GM20431 (cell line): ENCODE results near the gene CD46.

Experiments
- in situ Hi-C: fragments of 300-500 bp; cut with MseI, MboI; formaldehyde crosslinking; loops from one replicate; pipeline ENCODE4 v1.15.0; 2020; ENCODE audit warnings: low sequenced_read_pairs; ENCODE audit not compliant: unreplicated experiment

Gene CD46

DNA sequence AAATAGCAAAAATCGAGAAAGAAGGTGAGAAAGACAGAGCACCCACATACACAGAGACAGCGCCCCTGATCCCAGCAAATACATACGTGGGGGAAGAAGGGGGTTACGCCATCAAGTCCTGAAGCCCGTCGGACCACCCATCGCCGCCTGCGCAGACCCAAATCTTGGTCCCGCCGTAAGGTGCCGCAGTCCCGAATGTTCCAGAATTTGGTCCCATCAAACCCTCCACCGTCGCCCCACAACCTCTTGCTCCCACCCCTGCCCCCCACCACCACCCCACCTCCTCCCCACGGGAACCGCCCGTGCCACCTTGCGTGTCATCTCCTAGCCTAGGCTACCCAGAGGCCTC, 71.7 kb downstream of the CD46 start:
- in situ Hi-C loops: loop anchor here (25.0 kb wide), 1 partner anchor 139 kb away; no protein-coding TSS in a partner anchor

DNA sequence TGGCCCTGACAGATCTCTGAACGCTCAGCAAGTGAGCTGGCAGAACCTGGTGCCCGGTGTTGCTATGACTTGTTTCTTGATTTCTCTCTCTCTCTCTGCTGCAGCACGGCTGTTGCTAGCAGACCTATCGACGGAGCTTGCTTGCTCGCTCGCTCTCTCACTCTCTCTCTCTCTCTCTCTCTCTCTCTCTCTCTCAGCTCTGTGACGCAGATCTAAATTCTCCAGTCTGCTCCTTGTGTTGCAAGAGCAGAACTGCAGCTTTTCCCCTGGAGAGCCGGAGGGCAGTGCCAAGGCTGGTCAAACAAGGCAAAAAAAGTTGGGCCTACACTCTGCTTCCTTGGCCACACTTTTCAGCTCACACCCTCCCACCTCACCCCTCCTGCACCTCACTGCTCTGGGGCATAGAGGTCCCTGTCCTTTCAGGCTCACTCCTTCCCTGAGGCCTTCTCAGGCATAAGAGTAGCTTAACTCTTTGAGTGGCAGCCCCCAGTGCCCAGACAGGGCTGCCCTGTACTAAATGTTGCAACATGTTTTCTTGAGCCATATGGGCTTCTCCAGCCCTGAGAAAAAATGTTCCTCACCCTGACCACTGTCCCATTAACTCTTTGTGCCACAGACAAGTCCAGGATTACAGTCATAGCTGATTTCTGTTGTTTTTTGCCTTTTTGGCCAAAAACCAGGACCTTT, 72.2 kb downstream of the CD46 start:
- in situ Hi-C loops: loop anchor here (25.0 kb wide), 1 partner anchor 138 kb away; no protein-coding TSS in a partner anchor

DNA sequence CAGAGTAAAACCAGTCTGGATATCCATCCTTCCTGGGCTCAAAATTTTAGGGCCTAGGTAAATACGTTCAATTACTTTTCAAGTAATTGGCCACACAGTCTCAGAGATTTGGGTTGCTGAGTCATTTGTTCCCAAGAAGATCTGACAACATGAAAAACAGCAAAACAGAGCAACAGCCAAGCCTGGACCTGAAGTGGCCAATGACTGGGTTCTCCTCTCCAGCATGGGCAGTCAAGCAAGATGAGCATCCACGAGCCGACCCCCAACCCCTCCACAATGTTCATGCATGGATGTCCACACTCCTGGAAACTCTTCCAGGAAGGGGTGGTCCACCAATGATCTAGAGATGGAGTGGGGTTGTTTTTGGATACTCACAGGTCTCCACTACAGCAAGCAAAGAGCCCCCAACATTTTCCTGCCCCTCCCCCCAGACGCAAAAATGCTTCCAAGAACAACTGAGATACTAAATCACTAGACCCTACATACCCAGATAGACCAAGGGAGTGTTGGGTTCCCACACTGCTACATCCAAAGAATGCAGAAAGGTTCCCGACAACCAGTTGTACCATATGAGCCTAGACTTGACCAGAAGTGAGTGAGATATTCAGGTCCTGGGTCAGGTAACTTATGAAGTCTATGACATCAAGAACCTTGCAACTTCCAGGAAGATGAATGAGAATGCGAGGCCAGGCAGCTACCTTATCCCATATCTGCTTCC, 73.0 kb downstream of the CD46 start:
- in situ Hi-C loops: loop anchor here (25.0 kb wide), 1 partner anchor 137 kb away; no protein-coding TSS in a partner anchor

DNA sequence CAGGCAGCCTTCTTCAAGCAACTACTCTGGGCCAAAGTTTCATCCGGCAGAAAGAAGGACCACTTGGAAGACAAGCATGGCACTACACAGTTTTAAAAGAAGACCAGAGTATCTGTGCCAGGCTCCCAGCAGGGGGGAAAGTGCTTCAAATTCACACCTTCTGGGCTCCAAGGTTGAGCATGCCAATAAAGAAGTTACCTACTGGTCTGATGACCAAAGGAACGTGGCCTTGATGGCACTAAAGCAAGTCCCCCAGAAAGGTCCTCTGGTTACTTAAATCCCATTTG, 73.5 kb downstream of the CD46 start:
- in situ Hi-C loops: no loop called here

DNA sequence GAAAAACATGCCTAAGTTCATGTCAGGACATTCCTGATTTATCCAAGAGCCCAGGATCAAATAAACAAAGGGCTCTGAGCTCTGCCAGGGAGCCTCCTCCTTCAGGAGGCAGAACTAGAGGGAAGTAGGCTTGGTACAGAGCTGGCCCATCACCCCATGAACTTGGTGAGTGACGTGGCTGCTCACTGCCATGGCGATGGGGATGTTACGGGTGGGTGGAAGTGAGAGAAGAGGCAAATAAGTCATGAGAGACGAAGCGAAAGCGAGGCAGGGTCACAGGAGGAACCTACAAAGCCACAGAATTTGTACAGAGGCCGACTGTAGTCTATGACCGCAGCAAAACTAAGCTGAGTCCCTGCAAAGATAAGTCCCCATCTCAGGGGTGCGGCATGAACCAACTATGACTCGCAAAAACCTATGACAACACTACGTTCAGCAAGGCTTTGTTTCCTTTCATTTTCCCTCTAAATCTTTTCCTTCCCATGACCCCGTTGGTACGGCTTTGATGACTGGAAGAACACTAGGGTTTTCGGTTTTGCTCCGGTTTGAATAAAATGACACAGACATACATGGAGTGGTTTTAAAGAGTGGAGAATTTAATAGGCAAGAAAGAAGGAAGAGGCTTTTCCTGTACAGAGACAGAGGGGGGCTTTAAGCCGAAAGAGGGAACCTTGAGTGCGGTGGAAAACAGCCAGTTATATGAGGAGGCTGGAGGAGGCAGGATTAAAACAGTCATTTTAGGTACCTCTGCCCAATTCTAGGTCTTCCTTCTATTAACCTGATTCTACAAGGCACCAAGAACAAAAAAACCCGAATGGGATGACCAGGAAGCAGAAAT, 74.1 kb downstream of the CD46 start:
- in situ Hi-C loops: no loop called here

DNA sequence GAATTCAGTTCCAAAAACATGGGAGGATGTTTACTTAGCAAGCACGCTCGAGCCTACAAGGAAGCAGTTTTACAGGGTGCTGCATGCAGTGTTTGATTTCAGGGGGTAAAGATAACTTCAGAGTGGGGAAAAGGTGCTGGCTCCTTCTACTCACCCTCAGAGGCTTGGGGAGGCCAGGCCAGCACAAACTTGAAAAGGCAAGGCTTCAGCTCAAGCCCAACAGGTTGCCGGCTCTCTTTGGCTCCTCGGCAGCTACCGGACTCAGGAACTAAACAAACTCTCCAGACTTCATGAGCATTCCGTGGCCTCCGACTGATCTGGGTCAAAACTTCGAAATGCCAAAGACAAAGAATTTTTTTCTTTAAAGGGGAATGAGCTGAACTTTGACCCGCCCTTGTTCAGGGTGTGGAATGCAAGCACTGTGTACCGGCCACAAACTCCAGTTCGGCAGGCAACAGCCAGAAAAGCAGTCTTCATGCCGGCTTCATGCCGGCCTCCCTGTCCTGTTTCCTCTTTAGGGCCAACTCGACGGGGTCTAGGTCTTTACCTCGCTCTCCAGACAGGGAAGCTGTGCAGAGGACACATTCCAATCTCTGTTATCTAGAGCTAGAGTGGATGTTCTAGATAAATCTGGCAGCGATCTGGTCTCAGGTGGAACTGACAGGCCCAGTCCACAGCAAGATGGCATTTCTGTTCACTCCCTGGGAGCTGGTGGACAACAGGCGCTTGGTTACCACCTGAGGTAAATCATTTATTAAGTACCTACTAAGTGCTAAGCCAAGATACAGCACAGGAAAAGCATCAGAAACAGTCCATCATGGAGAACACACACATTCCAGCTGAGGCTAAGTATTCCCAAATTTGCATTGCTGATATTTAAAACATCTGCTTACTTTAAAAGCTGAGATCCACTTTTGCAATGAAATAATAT, 75.0 kb downstream of the CD46 start:
- in situ Hi-C loops: no loop called here

DNA sequence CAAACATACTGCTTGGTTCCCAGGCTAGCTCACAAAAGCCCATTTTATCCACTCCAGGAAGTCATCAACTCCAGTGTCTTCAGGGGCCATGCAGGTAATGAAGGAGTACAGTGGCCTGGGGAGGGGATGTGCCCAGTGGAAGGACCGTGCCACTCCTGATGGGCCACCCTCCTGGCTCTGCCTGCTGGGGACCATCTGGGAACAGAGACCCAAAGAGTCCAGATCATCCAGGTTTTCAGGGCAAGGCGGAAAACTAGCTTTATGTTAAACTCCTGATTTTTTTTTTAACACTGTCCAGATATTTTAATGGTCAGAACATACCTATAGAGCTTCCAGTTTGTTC, 75.6 kb downstream of the CD46 start:
- in situ Hi-C loops: no loop called here

DNA sequence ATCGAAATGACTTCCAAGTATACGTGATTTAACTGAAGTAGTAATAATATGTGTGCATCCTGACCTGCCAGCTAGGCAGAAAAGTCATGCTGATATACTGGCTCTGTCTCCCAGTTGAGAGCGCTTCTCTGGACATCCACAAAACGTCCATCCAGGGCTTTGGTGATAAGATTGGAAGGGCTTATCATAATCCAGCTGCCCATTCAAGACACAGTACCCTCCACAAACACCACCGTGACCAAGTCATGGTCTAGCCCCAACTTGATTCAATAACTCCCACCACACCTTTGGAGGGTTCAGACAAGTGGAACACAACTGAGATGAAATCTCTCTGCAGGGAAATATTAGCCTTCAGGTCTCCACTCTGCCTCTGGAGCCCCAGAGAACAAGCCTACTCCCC, 76.2 kb downstream of the CD46 start:
- in situ Hi-C loops: no loop called here

DNA sequence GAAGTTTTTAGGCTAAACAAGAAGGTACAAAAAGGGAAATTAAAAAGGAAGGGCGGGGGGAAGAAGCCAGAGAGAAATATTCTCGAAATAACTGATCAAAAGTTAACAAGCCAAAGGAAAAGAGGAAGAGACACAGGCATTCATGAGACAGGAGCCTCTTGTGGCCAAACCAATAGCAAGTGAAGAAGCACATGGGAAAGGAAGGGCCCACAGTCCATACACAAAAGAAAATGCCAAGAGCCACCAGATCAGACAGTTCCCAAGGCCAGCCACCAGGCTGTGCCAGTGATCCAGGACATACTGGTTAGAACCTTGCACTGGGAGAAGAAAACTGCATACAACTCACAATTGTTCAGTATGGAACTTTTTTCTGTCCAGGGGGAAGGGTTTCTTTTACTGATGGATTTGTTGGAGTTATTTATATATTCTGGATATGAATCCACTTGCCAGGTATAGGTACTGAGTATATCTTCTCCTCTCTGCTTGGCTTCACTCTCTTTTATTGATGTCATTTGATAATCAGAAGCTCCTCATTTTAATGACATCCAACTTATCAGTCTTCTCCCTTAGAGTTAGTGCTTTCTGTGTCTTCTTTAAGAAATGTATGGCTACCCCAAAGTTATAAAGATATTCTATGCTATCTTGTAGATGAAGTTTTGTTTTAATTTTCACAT, 76.8 kb downstream of the CD46 start:
- in situ Hi-C loops: no loop called here

DNA sequence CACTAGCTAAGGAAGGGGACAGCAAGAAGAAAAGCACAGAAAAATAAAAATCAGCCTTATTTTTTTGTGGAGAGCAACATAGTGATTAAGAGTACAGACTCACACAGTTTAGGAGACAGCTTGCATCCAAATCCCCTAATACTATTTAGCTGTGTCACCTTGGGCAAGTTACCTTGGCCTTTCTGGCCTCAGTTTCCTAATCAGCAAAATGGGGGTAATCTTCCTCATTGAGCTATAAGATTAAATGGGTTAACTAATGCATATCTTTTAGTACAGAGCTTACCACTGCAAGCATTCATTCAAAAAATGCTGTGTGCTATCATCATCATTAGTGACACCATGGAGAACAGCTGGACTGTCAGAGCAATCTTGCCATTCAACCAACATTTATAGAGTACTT, 77.7 kb downstream of the CD46 start:
- in situ Hi-C loops: no loop called here

DNA sequence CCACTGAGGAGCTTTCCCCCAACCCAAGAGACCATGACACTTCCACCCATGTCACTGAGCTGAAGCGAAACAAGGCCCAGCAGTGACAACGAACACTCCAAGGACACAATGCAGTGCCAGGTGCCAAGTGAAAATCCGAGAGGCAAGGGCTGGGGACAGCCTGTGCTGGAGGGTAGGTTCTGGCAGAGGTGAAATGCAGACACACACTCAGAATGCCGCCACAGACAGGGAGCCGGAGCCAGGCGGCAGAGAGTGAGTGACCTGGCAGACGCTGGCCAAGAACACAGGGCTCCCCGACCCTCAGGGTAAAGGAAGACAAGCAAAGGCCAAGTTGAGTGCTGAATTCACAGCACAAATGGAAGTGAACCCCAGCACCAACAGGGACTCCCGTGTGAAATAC, 78.9 kb downstream of the CD46 start:
- in situ Hi-C loops: no loop called here

DNA sequence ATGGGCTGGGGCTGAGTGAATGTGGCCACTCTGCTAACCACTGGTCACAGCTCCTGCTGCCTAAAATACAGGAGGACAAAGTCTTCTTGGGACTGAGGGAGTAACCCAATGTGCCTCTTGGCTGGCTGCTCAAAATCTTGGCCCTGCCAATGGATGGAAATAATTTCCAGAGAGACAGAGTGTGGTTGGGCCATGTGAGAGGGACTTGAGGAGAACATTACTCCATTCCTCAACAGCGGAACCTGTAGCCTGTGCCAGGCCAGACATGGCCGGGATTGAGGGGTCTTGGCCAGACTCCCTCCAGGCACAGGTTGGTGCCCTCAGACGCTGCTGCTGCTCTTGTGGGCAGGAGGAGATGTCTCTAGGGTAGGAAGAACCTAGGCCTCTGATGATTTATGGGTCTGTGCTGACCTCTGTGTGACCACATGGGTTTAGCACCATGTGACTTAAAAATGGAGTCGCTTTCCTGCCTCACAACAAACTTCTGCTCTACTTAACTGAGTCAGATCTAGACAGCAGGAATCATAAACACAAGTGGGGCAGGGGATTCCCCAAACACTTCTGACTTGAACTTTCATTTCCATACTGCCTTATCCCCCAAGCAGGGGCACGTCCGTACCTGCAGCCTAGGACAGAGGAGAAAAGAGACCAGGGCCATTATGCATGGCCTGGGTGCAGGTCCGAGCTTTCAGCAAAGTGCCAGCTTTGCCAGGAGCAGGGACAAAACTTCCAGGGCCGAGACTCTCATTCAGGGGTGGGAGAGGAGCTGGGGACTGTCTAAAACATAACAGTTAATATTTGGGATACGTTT, 79.9 kb downstream of the CD46 start:
- in situ Hi-C loops: no loop called here

DNA sequence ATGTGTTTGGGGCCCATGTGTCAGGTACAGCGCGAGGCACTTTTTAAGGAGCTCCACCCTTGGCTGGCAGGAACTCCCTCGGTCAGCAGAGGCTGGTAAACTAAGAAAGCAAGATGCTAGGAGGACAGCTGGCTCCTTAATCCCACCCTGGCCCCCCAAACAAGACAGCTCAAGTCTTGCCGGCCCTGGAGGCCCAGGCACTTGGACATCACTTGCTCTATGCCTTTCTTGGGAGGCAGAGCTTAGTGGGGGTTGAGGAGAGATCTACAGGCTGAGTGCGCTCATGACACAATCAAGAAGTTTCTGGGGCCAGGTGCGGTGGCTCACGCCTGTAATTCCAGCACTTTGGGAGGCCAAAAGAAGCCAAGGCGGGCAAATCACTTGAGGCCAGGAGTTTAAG, 80.9 kb downstream of the CD46 start:
- in situ Hi-C loops: no loop called here

DNA sequence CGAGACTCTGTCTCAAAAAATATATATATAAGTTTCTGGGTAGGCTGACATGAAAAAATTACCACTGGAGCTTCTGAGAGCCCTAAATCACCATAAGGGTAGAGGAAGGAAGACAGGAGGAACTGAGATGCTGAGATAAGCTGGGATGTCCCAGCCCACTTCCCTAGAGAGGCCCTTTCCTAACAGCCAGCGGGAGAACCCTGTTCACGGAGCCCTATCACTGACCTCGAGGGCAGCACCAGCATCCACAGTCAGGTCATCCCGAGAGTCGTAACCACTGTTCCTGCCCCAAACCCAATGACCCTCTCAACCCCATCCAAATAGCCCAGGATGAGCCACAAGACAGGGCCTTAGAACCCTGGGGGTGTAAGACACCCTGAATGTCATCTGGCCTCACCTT, 81.5 kb downstream of the CD46 start:
- in situ Hi-C loops: no loop called here

DNA sequence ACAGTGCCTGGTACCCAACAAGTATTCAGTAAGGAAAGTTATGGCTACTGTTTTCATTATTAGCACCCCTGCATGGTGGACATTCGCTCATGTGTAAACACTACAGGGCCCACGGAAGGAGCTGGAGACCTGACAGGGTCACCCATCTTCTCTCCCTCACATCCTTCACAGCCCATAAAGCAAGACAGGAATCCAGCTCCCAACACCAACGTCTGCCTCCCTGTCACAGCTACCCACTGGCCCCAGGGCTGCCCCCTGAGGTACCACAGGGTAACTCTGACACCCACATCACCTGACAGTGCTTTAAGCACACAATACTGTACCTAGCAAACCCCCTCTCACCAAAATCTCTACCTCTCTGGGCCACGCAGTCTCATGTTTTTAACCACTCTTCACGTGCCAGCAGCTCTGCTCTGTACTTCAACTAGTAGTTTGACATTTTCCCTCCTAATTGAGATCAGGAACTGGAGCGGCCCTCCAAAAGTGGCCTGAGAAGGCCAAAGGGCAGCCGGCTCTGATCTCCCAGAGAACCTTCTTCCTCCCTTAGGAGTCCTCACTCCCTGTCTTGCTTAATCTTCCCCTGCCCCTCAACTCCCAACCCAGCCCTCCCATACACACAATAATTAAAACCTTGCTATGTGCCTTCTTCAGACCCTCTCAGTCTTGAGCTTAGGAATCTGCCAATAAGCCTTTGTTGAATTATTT, 82.3 kb downstream of the CD46 start:
- in situ Hi-C loops: no loop called here

DNA sequence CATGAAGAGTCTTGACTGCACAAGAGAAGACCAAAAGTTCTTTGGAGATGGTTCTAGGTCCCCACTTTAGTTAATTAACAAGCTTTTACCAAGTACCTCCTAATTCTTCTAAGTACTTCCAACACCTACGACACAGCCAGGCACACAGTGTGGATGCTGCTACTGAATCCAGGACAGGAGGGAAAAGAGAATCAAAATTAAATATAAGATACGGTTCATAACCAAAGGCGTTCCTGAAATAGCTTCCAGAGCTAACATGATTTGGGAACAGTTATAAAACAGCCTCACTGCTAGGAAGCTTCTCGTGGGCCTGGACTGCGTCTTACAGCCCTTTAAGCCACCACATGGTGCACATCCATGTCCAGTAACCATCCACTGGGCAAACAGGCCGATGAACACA, 84.1 kb downstream of the CD46 start:
- in situ Hi-C loops: no loop called here

DNA sequence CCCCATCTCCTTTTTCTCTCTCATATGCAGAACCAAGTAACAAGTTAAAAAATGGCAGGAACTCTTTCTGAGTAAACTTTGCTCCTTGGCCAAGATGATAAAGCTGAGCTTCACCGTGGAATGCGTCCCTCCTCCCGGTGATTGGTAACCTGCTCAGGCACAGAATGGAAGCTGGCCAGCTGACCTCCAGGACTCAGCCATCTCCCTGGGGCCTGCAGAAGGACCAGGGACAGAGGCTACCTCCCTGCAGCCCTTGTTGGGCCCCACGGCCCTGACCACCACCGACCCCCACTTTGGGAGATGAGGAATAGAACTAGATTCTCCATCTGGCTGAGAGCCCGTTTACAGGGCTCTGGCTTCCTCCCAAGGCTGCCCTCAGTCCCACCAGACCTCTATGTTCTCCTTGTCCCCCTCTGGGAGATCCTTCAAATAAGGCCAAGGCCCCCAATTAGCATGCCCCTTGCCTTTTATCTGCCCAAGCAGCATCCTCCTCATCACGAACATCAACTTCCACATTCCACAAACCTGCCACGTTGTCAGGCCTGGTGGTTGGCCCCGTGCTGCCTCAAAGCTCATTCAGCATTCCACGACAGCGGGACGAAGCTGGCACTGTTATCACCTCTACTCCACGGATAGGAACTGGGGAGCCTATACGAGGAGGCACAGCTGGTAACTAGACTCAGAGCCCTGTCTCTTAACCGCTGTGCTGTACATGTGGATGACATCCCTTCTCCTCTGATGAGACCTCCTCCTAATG, 84.9 kb downstream of the CD46 start:
- in situ Hi-C loops: no loop called here

DNA sequence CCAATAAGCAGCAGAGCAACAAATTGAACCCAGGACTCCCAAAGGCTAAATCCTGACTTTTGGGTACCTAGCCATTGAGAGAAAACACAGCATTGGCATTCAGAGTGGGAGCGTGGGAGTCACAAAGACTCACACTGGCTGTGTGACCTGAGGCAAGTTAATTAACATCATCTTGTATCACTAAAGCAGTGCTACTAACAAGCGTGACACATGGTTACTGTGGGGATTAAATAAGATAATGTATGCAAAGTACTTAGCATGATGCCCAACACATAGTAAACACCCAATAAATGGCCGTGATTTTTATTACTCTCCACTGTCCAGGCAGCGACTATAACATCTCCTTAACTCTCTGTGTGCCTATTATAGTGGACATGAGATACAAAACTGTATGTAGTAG, 85.8 kb downstream of the CD46 start:
- in situ Hi-C loops: no loop called here
